Activated CD8-positive, alpha-beta memory T cell treated with anti-CD3 and anti-CD28 coated beads, Interleukin-2, amount 50 U/mL, for 24 hours (primary cell): Measurements from ENCODE around the gene C2orf68.
"Not testable (repeated sequence)": the region's sequence is repeated elsewhere in the genome, so short reads cannot be mapped to it uniquely, and the experiment has no call there.

Experiments
- DNase-seq: peaks from one replicate; pipeline ENCODE4 v3.0.0-alpha.2; 2020; ENCODE audit errors: extremely low read depth

Gene C2orf68

DNA sequence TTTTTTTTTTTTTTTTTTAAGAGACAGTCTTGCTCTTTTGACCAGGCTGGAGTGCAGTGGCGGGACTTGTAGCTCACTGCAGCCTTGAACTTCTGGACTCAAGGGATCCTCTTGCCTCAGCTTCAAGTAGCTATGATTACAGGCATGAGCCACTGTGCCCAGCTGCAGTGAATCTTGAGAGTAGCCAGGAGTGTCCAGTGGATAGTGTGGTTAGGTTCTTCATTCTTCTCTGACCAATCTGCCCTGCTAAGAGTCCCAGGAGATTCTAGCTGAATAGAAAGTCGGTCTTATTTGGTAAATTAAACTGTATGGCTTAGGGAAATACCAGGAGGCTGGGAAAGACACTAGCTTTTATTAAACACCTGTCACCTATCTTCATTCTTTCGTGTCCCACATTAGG lies 19.4 kb upstream of the C2orf68 start:
- DNase-seq, result no peak

GRCh38 chr2:85628658-85629057 lies 16.8 kb upstream of the C2orf68 start:
- DNase-seq, result no peak

DNA sequence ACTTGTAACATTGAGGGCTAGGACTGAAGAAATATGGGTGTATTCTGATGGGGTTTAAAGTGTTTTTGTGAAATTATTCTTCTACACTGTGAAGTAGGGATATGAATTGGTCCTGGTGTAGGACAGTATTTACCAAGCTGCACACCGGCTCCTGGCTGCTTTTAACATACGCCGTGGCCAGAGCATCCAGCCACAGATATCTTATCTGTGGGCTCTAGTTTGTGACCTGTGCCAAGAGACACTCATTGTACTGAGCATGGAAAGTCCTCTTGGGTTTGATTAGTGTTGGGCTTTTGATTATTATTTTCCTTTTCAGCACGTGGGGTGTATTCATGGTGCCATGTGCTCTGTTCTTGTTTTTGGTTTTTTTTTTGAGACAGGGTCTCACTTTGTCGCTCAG lies 12.1 kb upstream of the C2orf68 start:
- DNase-seq, result no peak

DNA sequence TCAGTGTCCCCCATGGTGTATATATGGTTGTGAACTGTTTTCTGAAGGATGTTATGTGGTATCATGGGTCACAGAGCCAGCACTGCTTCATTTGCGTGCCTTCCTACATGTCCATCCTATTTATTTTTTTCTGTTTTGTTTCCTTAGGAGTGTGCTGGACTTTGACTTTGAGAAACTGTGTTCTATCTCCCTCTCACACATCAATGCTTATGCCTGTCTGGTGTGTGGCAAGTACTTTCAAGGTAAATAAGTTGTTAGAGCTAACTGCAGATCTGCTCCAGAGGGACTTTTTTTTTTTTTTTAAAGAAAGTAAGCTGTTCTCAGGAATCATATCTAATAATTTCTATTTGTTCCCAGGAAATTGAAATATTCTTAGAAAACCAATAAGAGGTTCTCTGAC lies 9.5 kb upstream of the C2orf68 start:
- DNase-seq, result no peak

DNA sequence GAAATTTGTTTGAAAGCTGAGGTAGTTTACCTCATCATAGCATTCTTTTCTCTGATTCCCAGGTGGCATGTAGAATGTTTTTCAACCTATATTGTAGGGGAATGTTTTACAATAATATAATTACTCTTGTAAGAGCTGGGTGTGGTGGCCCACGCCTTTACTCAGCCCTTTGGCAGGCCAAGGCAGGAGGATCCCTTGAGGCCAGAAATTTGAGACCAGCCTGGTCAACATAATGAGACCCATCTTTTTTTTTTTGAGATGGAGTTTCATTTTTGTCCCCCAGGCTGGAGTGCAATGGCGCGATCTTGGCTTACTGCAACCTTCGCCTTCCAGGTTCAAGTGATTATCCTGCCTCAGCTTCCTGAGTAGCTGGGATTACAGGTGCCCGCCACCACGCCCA lies 7.8 kb upstream of the C2orf68 start:
- DNase-seq, result no peak

GRCh38 chr2:85617723-85618122 lies 5.9 kb upstream of the C2orf68 start:
- not testable (repeated sequence) for DNase-seq

GRCh38 chr2:85615413-85615728 lies 3.5 kb upstream of the C2orf68 start:
- no peak for DNase-seq

- not testable (repeated sequence) for DNase-seq
Observed at GRCh38 chr2:85614757-85615156, 2.9 kb upstream of the C2orf68 start.

DNA sequence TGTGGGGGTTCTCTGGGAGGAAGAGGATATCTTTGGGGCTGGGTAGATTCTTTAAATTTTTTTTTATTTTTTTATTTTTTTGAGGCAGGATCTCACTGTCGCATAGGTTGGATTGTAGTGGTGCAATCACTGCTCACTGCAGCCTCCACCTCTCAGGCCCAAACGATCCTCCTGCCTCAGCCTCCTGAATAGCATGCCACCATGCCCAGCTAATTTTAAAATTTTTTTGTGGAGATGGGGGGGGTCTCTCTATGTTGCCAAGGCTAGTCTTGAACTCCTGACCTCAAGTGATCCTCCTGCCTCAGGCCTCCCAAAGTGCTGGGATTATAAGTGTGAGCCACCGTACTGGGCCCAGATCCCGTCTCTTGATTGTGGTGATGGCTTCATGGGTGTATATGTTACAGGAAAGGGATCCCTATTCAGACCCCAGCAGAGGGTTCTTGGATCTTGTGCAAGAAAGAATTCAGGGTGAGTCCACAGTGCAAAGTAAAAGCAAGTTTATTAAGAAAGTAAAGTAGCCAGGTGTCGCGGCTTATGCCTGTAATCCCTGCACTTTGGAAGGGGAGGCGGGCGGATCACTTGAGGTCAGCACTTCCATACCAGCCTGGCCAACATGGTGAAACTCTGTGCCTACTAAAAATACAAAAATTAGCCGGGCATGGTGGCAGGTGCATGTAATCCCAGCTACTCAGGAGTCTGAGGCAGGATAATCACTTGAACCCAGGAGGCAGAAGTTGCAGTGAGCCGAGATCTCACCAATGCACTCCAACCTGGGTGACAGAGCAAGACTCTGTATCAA lies 2.0 kb upstream of the C2orf68 start:
- DNase-seq, result no peak

DNA sequence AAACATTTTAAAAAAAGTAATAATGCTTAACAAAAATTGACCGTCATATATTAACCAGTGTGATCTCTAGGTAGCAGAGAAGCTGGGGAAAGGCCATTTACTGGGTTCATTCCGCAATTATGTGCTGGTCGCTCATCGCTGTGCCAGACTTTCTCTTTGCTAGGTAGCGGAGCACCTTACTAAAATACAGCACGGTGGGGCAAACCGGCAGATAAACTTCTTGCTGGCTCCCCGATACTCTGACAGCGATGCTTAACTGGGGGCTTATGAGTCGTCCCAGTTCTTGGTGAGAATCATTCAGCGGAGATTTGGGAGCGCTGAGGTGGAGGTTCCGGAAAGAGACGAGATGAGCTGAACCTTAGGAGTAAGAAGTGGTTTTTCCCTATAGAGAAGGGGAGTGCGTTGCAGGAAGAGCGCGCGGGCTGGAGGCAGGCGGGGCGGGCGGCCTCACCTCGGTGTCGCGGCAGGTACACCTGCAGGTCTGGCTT lies 605 bp downstream of the C2orf68 start:
- DNase-seq, result no peak

GRCh38 chr2:85607268-85608215 lies 4.3 kb downstream of the C2orf68 start:
- no peak for DNase-seq

DNA sequence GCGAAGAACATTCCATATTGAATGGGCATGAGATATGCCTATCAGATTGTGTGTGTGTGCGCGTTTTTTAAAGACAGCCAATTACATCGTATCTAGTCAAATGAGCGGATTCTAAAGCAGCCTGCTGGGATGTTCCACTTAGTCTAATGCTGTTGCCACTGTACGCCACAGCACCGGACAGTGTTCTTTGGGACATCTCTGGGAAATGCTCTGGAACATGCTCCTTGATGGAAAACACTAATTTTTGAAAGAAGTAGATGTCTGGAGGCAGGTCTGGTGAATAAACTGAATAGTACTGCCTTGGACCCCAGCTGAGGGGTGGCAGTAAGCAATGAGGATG lies 5.8 kb downstream of the C2orf68 start:
- no peak for DNase-seq

- no peak for DNase-seq
Observed at GRCh38 chr2:85605406-85606115, 6.3 kb downstream of the C2orf68 start.

DNA sequence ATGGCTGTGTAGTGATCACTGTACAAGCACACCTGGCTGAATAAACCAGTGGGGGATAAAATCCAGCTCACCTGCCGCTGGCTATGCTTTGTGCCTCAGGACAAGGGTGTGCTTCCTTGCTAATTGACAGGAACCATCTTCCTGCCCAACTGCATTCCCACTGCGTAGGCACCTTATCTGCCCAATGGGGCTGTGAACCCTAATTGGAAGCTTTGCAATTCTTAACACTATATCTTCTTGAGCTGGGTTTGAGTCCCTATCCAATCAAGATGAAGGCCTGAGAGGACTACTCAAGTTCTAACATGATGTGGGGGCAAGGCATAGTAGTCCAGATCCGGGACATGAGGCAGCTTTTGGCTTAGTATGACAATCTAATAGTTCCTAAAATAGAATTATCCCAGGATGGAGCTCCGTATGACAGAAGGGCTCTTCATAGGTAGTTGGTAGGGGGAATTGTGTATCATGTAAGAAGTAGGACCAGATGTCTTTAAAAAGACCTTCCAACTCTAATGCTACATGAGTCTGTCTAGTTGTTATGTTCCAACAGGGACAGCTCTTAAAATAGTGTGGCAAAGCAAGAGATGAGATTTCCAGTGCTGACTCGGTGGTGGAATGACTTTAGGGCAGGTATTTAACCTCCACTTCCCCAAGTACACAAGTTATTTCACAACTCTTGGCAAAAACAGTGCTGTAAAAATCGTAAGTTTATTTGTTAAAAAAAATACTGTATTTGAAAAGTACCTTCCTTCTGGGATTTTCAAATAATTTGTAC lies 7.1 kb downstream of the C2orf68 start:
- DNase-seq, result no peak

- not testable (repeated sequence) for DNase-seq
Observed at GRCh38 chr2:85604133-85604444, 7.8 kb downstream of the C2orf68 start.

GRCh38 chr2:85602476-85603234 lies 9.2 kb downstream of the C2orf68 start, which contains the start of gene TMEM150A:
TSS of gene TMEM150A (minus strand) at chr2:85602698. CDS start at chr2:85601948, 750 bp downstream.
- DNase-seq, result peak; percentile 67

GRCh38 chr2:85601771-85602475 lies 9.9 kb downstream of the C2orf68 start:
- DNase-seq, result no peak

GRCh38 chr2:85600951-85601770 lies 10.7 kb downstream of the C2orf68 start:
- DNase-seq, result no peak

- DNase-seq, result no peak
Observed at GRCh38 chr2:85600235-85600575, 11.7 kb downstream of the C2orf68 start.
